Breast epithelium (tissue), 4 donors: Measurements from ENCODE around the gene LBX2. TPM values are rescaled to one million over a fixed set of nuclear protein-coding genes. Genes with fewer than 3 reads are reported as not detected.
A peak's percentile ranks its signal among the peaks of the same experiment; 100 is the strongest.

Experiments
- DNase-seq, 2 donors: peaks; one replicate each; pipeline ENCODE4 v3.0.0-alpha.2; 2019; ENCODE audit warnings: low spot score in 2 of 2
- H3K27ac ChIP-seq, 2 donors: fragments of 200-600 bp; sonication (generic) in 1 of 2; one replicate each; pipeline ENCODE4 v1.5.1; 2016 to 2019; ENCODE audit warnings: mild to moderate bottlenecking in 1 of 2
- H3K27me3 ChIP-seq, 2 donors: fragments of 200-600 bp; sonication (generic) in 1 of 2; one replicate each; pipeline versions ENCODE4 v1.5.1 to v1.6.0; 2017 to 2019; ENCODE audit warnings: control low read depth in 1 of 2, mild to moderate bottlenecking in 1 of 2
- H3K36me3 ChIP-seq: fragments of 200-600 bp; one replicate; pipeline ENCODE4 v1.5.1; 2019
- H3K4me1 ChIP-seq, 2 donors: fragments of 200-600 bp; sonication (generic); one replicate each; pipeline ENCODE4 v1.5.1; 2016 to 2019; ENCODE audit warnings: control low read depth in 1 of 2
- H3K4me3 ChIP-seq, 3 donors: fragments of 200-600 bp; sonication (generic); 1 replicate in 2 of 3; 2 replicates in 1 of 3; pipeline ENCODE4 v1.5.1; 2016 to 2019; ENCODE audit warnings: mild to moderate bottlenecking in 3 of 3, moderate library complexity in 2 of 3
- H3K9me3 ChIP-seq, 2 donors: fragments of 200-600 bp; sonication (generic) in 1 of 2; one replicate each; pipeline ENCODE4 v1.5.1; 2016 to 2019; ENCODE audit warnings: control low read depth in 1 of 2
- CTCF ChIP-seq, 3 donors: fragments of 450-650 bp; IDR thresholded peaks; one replicate each; pipeline ENCODE4 v1.5.1; 2016 to 2017; ENCODE audit warnings: antibody characterized with exemption in 3 of 3, mild to moderate bottlenecking in 3 of 3, moderate library complexity in 3 of 3
- POLR2A ChIP-seq: fragments of 450-650 bp; IDR thresholded peaks from one replicate; pipeline ENCODE4 v1.6.1; 2016; ENCODE audit warnings: antibody characterized with exemption, mild to moderate bottlenecking, moderate library complexity
- POLR2AphosphoS5 ChIP-seq, 3 donors: sonication (generic); formaldehyde crosslinking; IDR thresholded peaks; one replicate each; pipeline ENCODE4 v1.6.1; 2017; ENCODE audit warnings: antibody characterized with exemption in 3 of 3
- intact Hi-C: fragments of 100-400 bp; cut with DNase I; formaldehyde crosslinking; loops from one replicate; pipeline ENCODE4 v1.15.1; 2023; ENCODE audit warnings: low total_unique reads
- total RNA-seq, 3 donors: library from RNA; depleted of rRNA; stranded (reverse); fragments of >200 nt; gene quantifications; one replicate each; pipeline ENCODE4 v1.1.0, GENCODE V29; 2016

The LBX2 gene
- total RNA-seq, 3 donors from 2014 or later, result 0.29 to 4.6 (median 1.3) TPM

DNA sequence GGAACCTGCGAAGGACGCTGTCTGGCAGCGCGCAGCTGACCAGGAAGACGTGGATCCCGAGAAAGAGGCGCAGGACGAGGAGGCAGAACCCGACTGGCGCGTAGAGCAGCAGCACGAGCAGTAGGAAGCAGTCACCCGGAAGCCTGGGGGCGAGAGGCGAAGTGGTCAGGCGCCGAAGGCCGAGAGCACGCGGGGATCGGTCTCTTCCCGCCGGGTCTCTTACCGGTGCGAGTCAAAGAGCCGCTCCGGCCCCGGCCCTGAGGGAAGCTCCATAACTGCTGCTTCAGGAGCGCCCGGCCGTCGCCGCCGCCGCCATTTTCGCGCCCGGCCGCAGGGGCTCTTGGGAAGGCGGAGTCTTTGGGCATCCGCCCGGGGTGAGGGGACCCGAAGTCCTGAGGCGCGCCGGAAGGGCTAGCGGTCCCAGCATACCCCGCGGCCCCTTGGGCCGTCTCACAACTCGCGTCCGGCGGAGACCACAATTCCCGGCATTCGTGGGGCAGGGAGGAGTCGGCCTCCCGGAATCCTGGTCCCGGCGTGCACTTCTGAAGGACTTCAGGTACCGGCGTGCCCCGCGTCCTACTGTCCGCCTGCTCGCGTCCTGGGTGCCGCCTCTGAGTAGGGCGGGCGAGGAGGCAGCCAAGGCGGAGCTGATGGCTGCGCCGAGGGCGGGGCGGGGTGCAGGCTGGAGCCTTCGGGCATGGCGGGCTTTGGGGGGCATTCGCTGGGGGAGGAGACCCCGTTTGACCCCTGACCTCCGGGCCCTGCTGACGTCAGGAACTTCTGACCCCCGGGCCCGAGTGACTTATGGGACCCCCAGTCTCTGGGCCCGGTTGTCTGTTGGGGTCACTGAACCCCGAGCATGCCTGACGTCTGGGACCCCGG lies 30.2 kb upstream of the LBX2 start, which contains the start of the genes AUP1 and HTRA2:
TSS of gene AUP1 (minus strand) at position 350 of the 882 bp plus-strand sequence. CDS start at position 273, 77 bp downstream.
TSS of gene HTRA2 (plus strand) at position 577 of the 882 bp plus-strand sequence. CDS start at position 651, 74 bp downstream.
- Histone ChIP-seq H3K36me3 (no peaks in the 10 kb centered on the region), H3K4me3 (peak within 1 kb of the TSS; percentile 75 to 92 (median 77)), H3K27me3 (no peaks in the 10 kb centered on the region), H3K27ac (peak within 1 kb of the TSS; percentile 90 to 92), H3K4me1 (peaks cover 0 to 18% of the 10 kb centered on the region in 2 donors), H3K9me3 (no peaks in the 10 kb centered on the region)
- peak; percentile 95 to 96 for DNase-seq
- intact Hi-C loops, result no loop called here
- peak; percentile 61 for TF ChIP-seq POLR2A
- TF ChIP-seq POLR2AphosphoS5 (IDR thresholded peaks at IDR 0.05), result peak; percentile 86 to 94 (median 88)
- TF ChIP-seq CTCF (IDR thresholded peaks at IDR 0.05), result no peak

- intact Hi-C loops, result no loop called here
- Histone ChIP-seq H3K9me3 (no peaks in the 10 kb centered on the region), H3K27me3 (no peaks in the 10 kb centered on the region), H3K27ac (peak overlapping the region; percentile 90 to 92), H3K4me1 (peaks cover 0 to 18% of the 10 kb centered on the region in 2 donors), H3K36me3 (no peaks in the 10 kb centered on the region), H3K4me3 (peak overlapping the region; percentile 75 to 92 (median 77))
- no peak for DNase-seq
- TF ChIP-seq CTCF (IDR thresholded peaks at IDR 0.05), result no peak
- no peak for TF ChIP-seq POLR2A
- no peak for TF ChIP-seq POLR2AphosphoS5 (IDR thresholded peaks at IDR 0.05)
These were observed 29.4 kb upstream of the LBX2 start for GRCh38 chr2:74528600-74529356.

DNA sequence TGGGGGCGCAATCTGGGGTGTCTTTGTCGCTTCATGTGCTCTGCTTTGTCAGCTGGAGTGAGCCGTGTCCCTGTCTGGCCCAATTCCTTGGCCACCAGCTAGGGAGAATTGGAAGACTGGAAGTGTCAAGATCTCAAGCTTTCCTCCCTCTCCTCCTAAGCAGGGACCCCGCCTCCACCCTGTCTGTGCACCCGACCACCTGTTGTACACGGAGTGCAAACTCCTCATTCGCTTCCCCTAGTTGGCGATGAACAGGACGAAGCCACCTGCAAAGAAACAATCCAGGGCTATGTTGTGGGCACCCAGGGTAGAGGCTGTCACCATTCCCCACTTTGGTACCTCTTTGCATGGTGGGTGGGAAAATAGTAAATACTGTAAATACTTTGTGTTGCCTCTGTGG lies 28.3 kb upstream of the LBX2 start:
- intact Hi-C loops, result no loop called here
- no peak for DNase-seq
- H3K36me3 ChIP-seq, result no peaks in the 10 kb centered on the region
- H3K27me3 ChIP-seq, result no peaks in the 10 kb centered on the region
- peaks cover 0 to 18% of the 10 kb centered on the region in 2 donors for H3K4me1 ChIP-seq
- H3K4me3 ChIP-seq, result no peak overlapping the region
- H3K27ac ChIP-seq, result no peak overlapping the region
- TF ChIP-seq CTCF (IDR thresholded peaks at IDR 0.05) (no peak), POLR2AphosphoS5 (IDR thresholded peaks at IDR 0.05) (no peak), POLR2A (no peak)
- no peaks in the 10 kb centered on the region for H3K9me3 ChIP-seq

DNA sequence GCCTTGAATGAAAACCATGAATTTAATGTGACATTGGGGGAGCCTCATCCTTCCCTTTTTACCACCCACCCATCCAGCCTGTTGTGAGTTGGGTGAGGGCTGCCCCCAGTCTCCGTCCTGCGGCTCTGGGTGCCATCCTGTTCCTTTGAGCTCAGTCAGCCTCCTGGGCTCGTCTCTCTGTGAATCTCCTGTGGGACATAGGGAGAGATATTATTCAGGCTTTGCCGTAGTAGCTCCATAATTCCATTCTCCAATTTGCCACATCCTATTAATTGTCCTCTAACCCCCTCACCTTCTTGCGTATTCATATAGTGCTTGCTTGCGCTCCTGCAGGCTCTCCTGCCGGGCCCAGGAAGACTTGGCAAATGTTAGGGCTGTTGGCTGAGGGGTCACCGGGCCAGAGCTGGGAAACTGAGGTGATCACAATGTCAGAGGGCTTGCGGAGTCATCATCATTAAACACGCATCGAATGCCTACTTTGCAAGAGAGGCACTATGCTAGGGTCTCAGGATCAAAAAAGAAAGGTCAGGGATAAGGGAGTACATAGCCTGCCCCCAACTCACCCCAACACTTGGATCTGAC lies 27.3 kb upstream of the LBX2 start:
- Histone ChIP-seq H3K9me3 (no peaks in the 10 kb centered on the region), H3K27ac (no peak overlapping the region), H3K36me3 (no peaks in the 10 kb centered on the region), H3K27me3 (no peaks in the 10 kb centered on the region), H3K4me1 (peaks cover 0 to 18% of the 10 kb centered on the region in 2 donors), H3K4me3 (no peak overlapping the region)
- no peak for DNase-seq
- intact Hi-C loops, result no loop called here
- TF ChIP-seq POLR2A (no peak), POLR2AphosphoS5 (IDR thresholded peaks at IDR 0.05) (no peak), CTCF (IDR thresholded peaks at IDR 0.05) (no peak)
